GM12878 (cell line): ENCODE measurements around the gene CCDC78. TPM values are rescaled to one million over a fixed set of nuclear protein-coding genes. Genes with fewer than 3 reads are reported as not detected.

ENCODE experiments used
- ATAC-seq: fragments of 200-7000 bp; cut with Tn5 transposase; 3 replicates; pipeline ENCODE4 v1.9.1; 2020; ENCODE audit warnings: mild to moderate bottlenecking, moderate library complexity
- BruUV-seq: library from RNA; stranded (reverse); fragments of 400-500 nt; replicated peaks from 2 replicates; lab custom pipeline; 2021; lab: Mats Ljungman, UMichigan
- CTCF ChIA-PET: fragments of 300-600 bp; sonication (Branson Sonifier 250); formaldehyde crosslinking; extraction: SDS; loops from one replicate; lab custom pipeline; 2021; ENCODE audit warnings: inconsistent platforms; lab: Yijun Ruan, JAX
- POLR2A ChIA-PET: fragments of 350-600 bp; formaldehyde crosslinking; extraction: SDS; loops from one replicate; lab custom pipeline; 2021; ENCODE audit warnings: inconsistent platforms; lab: Charles Lee
- RAD21 ChIA-PET: fragments of 300-600 bp; sonication (Branson Sonifier 250); formaldehyde crosslinking; loops from one replicate; lab custom pipeline; 2023; ENCODE audit warnings: antibody characterized with exemption; ENCODE audit not compliant: unreplicated experiment; lab: Charles Lee
- SMC1A ChIA-PET: fragments of 300-600 bp; sonication (Branson Sonifier 250); formaldehyde crosslinking; loops from one replicate; lab custom pipeline; 2023; ENCODE audit not compliant: unreplicated experiment, uncharacterized antibody; lab: Charles Lee
- DNase-seq: peaks from one replicate; pipeline ENCODE4 v3.0.0-alpha.2; 2011; ENCODE audit warnings: low read depth, low spot score
- FAIRE-seq: peaks from 3 replicates; lab custom pipeline; 2011; peaks lifted over from hg19 to GRCh38; lab: Jason Lieb, UNC
- H2AFZ ChIP-seq: 2 replicates; pipeline ENCODE4 v1.6.0; 2011; ENCODE audit warnings: low read depth, low read length, control low read depth; ENCODE audit not compliant: control insufficient read depth
- H3K27ac ChIP-seq: 2 replicates; pipeline ENCODE4 v1.5.1; 2011; ENCODE audit warnings: control low read depth; ENCODE audit not compliant: control insufficient read depth, insufficient read depth
- H3K27me3 ChIP-seq, 2 experiments: replicated peaks in 1 of 2; 2 replicates each; pipeline versions ENCODE4 v1.6.0 to v1.6.1; 2011; ENCODE audit warnings: low read length in 1 of 2; ENCODE audit not compliant: control insufficient read depth in 2 of 2, insufficient read depth in 2 of 2
- H3K36me3 ChIP-seq, 2 experiments: 2 replicates each; pipeline ENCODE4 v1.5.1; 2011; ENCODE audit warnings: low read length in 1 of 2; ENCODE audit not compliant: control insufficient read depth in 2 of 2, insufficient read depth in 2 of 2
- H3K4me1 ChIP-seq: 2 replicates; pipeline ENCODE4 v1.6.1; 2011; ENCODE audit warnings: mild to moderate bottlenecking, low read length, moderate library complexity, mixed read lengths; ENCODE audit not compliant: control insufficient read depth, insufficient read depth
- H3K4me2 ChIP-seq: 2 replicates; pipeline ENCODE4 v1.6.0; 2011; ENCODE audit warnings: control low read depth; ENCODE audit not compliant: control insufficient read depth, insufficient read depth
- H3K4me3 ChIP-seq: fragments of 200-600 bp; sonication (generic); 2 replicates; pipeline ENCODE4 v1.5.1; 2016
- H3K79me2 ChIP-seq: 2 replicates; pipeline ENCODE4 v1.6.0; 2011; ENCODE audit warnings: low read length; ENCODE audit not compliant: control insufficient read depth, insufficient read depth
- H3K9ac ChIP-seq: 2 replicates; pipeline ENCODE4 v1.8.0; 2011; ENCODE audit warnings: low read length, control low read depth, mixed read lengths; ENCODE audit not compliant: control insufficient read depth, insufficient read depth
- H3K9me3 ChIP-seq: replicated peaks from 3 replicates; pipeline ENCODE4 v1.5.1; 2011; ENCODE audit warnings: mild to moderate bottlenecking, low read length; ENCODE audit not compliant: control insufficient read depth, insufficient read depth
- H4K20me1 ChIP-seq: 2 replicates; pipeline ENCODE4 v1.6.0; 2011; ENCODE audit not compliant: control insufficient read depth, insufficient read depth
- CHD1 ChIP-seq: IDR thresholded peaks from 2 replicates; pipeline ENCODE4 v1.6.1; 2012; ENCODE audit warnings: low read depth, low read length, improper control_type of control experiment
- CREB1 ChIP-seq: IDR thresholded peaks from 2 replicates; pipeline ENCODE4 v1.6.1; 2012; ENCODE audit warnings: low read depth, mild to moderate bottlenecking, inconsistent platforms
- NFIC ChIP-seq: IDR thresholded peaks from 2 replicates; pipeline ENCODE4 v1.6.1; 2012; ENCODE audit warnings: low read depth, mild to moderate bottlenecking, inconsistent platforms, low read length, moderate library complexity
- POLR2A ChIP-seq: IDR thresholded peaks from 2 replicates; pipeline ENCODE4 v1.6.1; 2011; ENCODE audit warnings: low read depth, mild to moderate bottlenecking, low read length
- SP1 ChIP-seq: IDR thresholded peaks from one replicate; pipeline ENCODE4 v1.6.1; 2011; ENCODE audit warnings: low read depth, low read length
- TARDBP ChIP-seq: IDR thresholded peaks from 2 replicates; pipeline ENCODE4 v1.6.1; 2016; ENCODE audit warnings: borderline replicate concordance
- WGBS: methylation state at CpG from one replicate; pipeline ENCODE4 v1.1.6; 2016; ENCODE audit warnings: low lambda C conversion rate; ENCODE audit not compliant: insufficient replicate concordance, insufficient coverage; ENCODE audit errors: missing lambda C conversion rate; 5-methylcytosine and 5-hydroxymethylcytosine counted together
- in situ Hi-C: fragments of 300-500 bp; cut with MboI; formaldehyde crosslinking; loops from 9 replicates; pipeline ENCODE4 v1.14.3; 2018; ENCODE audit warnings: mixed read lengths
- intact Hi-C: fragments of 100-400 bp; cut with micrococcal nuclease; formaldehyde crosslinking; loops from one replicate; pipeline ENCODE4 v1.14.2; 2022; ENCODE audit not compliant: unreplicated experiment
- polyA plus RNA-seq, 11 experiments: library from polyadenylated mRNA; depleted of rRNA in 4 of 11; unstranded in 6 of 11; stranded (reverse) in 5 of 11; fragments of >200 nt; fragmentation: Nextera tagmentation in 4 of 11; fragmentation: Illumina TruSeq in 1 of 11; extraction: Ambion mirVana in 4 of 11; extraction: Trizol in 1 of 11; gene quantifications; 1 replicate in 1 of 11; 2 replicates in 10 of 11; pipeline versions ENCODE4 v1.2.1 to v1.2.3, GENCODE V29; 2011 to 2016; ENCODE audit warnings: inconsistent platforms in 2 of 11, missing spikeins in 2 of 11, low read depth in 1 of 11
- total RNA-seq, 4 experiments: library from RNA; depleted of rRNA in 3 of 4; stranded (reverse); fragments of >200 nt in 3 of 4; fragmentation: Illumina TruSeq in 1 of 4; extraction: Trizol in 1 of 4; gene quantifications; 2 replicates each; pipeline versions ENCODE4 v1.2.1 to v1.2.3, GENCODE V29; 2013 to 2021
- TF ChIP-seq, protein P1 (sequence below), 3 experiments: IDR thresholded peaks in 2 of 3; conservative IDR thresholded peaks in 1 of 3; 2 replicates each; pipeline ENCODE4 v1.5.1; 2011; ENCODE audit warnings: low read depth in 3 of 3, low read length in 3 of 3, mild to moderate bottlenecking in 3 of 3, control low read depth in 2 of 3, moderate library complexity in 2 of 3, inconsistent platforms in 1 of 3, mixed read lengths in 1 of 3; ENCODE audit not compliant: control insufficient read depth in 2 of 3, insufficient read depth in 1 of 3; ENCODE audit errors: extremely low read depth in 1 of 3

CCDC78 gene
- total and polyA plus RNA-seq, 10 of the 15 experiments (the other 5 are each of a cell fraction or from before 2014, with no cell fraction given) = 0.10 to 26.2 (median 5.4) TPM

GRCh38 chr16:686459-687260 is 39.6 kb downstream of the CCDC78 start:
- WGBS = 94% methylated on average over 46 of the region's 51 CpGs
- H3K36me3 ChIP-seq = peaks cover 6 to 14% of the 10 kb centered on the region in 2 experiments; a peak in 2 of 4 replicates
- DNase-seq (no peak), FAIRE-seq (no peak)
- no peak overlapping the region for H3K4me3 ChIP-seq
- no peaks in the 10 kb centered on the region for H4K20me1 ChIP-seq
- intact Hi-C loops = no loop called here
- no TSS peak for BruUV-seq
- ChIA-PET SMC1A (no interaction called here), CTCF (no interaction called here), POLR2A (no interaction called here), RAD21 (no interaction called here)
- no peaks in the 10 kb centered on the region for H3K27me3 ChIP-seq
- no peak overlapping the region for H2AFZ ChIP-seq
- H3K27ac ChIP-seq = no peak overlapping the region
- peaks cover 21% of the 10 kb centered on the region for H3K79me2 ChIP-seq
- H3K9me3 ChIP-seq = no peaks in the 10 kb centered on the region; the same call in 2 of the 3 replicates
- in situ Hi-C loops = no loop called here
- TF ChIP-seq CREB1 (no peak), POLR2A (0 out of 2 replicates have a peak, but pooled peaks have one; percentile 1)
- TF ChIP-seq, all 136 proteins: peak for 1
- Histone ChIP-seq H3K9ac (no peak overlapping the region), H3K4me2 (no peak overlapping the region), H3K4me1 (peaks cover 15% of the 10 kb centered on the region)
- no peak for ATAC-seq

GRCh38 chr16:685967-686366 is 40.3 kb downstream of the CCDC78 start:
- Histone ChIP-seq H3K4me3 (no peak overlapping the region), H3K27ac (no peak overlapping the region), H2AFZ (no peak overlapping the region), H4K20me1 (peaks cover 6% of the 10 kb centered on the region; the same call in 1 of the 2 replicates), H3K4me1 (peaks cover 20% of the 10 kb centered on the region), H3K79me2 (peaks cover 28% of the 10 kb centered on the region), H3K27me3 (no peaks in the 10 kb centered on the region), H3K4me2 (no peak overlapping the region), H3K9ac (no peak overlapping the region), H3K9me3 (no peaks in the 10 kb centered on the region), H3K36me3 (peaks cover 6 to 14% of the 10 kb centered on the region in 2 experiments; a peak in 2 of 4 replicates)
- no peak for ATAC-seq
- SMC1A ChIA-PET = no interaction called here
- no peak for FAIRE-seq
- POLR2A ChIA-PET = no interaction called here
- no TSS peak for BruUV-seq
- RAD21 ChIA-PET = no interaction called here
- DNase-seq = no peak
- 81% methylated on average over 10 of the region's 10 CpGs for WGBS
- intact Hi-C loops = loop anchor here (2.0 kb wide), 2 partner anchors 35 to 159 kb away; partner anchors contain the start of genes ANTKMT and CAPN15
- in situ Hi-C loops = no loop called here
- CTCF ChIA-PET = no interaction called here
- TF ChIP-seq, protein P1, sequence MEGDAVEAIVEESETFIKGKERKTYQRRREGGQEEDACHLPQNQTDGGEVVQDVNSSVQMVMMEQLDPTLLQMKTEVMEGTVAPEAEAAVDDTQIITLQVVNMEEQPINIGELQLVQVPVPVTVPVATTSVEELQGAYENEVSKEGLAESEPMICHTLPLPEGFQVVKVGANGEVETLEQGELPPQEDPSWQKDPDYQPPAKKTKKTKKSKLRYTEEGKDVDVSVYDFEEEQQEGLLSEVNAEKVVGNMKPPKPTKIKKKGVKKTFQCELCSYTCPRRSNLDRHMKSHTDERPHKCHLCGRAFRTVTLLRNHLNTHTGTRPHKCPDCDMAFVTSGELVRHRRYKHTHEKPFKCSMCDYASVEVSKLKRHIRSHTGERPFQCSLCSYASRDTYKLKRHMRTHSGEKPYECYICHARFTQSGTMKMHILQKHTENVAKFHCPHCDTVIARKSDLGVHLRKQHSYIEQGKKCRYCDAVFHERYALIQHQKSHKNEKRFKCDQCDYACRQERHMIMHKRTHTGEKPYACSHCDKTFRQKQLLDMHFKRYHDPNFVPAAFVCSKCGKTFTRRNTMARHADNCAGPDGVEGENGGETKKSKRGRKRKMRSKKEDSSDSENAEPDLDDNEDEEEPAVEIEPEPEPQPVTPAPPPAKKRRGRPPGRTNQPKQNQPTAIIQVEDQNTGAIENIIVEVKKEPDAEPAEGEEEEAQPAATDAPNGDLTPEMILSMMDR (IDR thresholded peaks at IDR 0.05 in 2 of 3, conservative IDR thresholded peaks at IDR 0.05 in 1 of 3; ENCODE audit: control insufficient read depth in 2 of 3, extremely low read depth in 1 of 3, insufficient read depth in 1 of 3, low read depth in 3 of 3, low read length in 3 of 3) = peak; percentile 10 to 43 (median 25); a peak in 2 of 6 replicates
- TF ChIP-seq POLR2A (peak; percentile 55; the same call in 1 of the 2 replicates), CHD1 (no peak), TARDBP (no peak), SP1 (no peak), NFIC (no peak)
